Hepatocyte (in vitro differentiated cells): ENCODE results near the gene FANCL.

ENCODE experiments used
- EZH2 ChIP-seq: fragments of 200-600 bp; sonication (generic); IDR thresholded peaks from 2 replicates; pipeline ENCODE4 v1.6.1; 2016; ENCODE audit warnings: antibody characterized with exemption, mild to moderate bottlenecking, borderline replicate concordance
- TF ChIP-seq, protein P1 (sequence below): fragments of 200-600 bp; sonication (generic); IDR thresholded peaks from 2 replicates; pipeline ENCODE4 v1.5.1; 2016; ENCODE audit warnings: antibody characterized with exemption, mild to moderate bottlenecking; ENCODE audit not compliant: poor library complexity

DNA sequence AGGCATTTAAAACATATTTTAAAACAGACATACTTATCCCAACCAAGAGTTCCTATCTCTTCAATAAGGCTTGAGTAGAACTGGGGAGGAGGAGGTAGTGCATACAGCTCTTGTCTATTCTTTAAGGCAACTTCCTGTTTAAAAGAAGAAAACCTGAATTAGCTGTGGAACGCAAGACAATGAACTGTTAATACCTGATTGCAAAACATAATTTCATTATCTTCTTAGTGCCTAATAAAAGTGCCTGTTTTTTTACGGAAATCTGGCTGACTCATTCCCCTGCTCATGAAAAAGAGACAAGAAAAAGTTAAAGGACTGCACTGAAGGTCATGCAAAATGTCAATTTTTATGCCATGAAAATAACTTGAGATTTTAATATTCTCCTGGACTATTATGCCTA lies 19.2 kb downstream of the FANCL start:
- TF ChIP-seq, protein P1, sequence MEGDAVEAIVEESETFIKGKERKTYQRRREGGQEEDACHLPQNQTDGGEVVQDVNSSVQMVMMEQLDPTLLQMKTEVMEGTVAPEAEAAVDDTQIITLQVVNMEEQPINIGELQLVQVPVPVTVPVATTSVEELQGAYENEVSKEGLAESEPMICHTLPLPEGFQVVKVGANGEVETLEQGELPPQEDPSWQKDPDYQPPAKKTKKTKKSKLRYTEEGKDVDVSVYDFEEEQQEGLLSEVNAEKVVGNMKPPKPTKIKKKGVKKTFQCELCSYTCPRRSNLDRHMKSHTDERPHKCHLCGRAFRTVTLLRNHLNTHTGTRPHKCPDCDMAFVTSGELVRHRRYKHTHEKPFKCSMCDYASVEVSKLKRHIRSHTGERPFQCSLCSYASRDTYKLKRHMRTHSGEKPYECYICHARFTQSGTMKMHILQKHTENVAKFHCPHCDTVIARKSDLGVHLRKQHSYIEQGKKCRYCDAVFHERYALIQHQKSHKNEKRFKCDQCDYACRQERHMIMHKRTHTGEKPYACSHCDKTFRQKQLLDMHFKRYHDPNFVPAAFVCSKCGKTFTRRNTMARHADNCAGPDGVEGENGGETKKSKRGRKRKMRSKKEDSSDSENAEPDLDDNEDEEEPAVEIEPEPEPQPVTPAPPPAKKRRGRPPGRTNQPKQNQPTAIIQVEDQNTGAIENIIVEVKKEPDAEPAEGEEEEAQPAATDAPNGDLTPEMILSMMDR, result no peak
- TF ChIP-seq EZH2, result no peak
